K562 (cell line): ENCODE data around the gene SLC66A2.

Experiments used
- E2F6 ChIP-seq, 2 experiments: IDR thresholded peaks; 2 replicates each; pipeline ENCODE4 v1.6.1; 2011; ENCODE audit warnings: borderline replicate concordance in 1 of 2, control low read depth in 1 of 2, low read depth in 1 of 2, low read length in 1 of 2, mild to moderate bottlenecking in 1 of 2, mixed read lengths in 1 of 2, moderate library complexity in 1 of 2; ENCODE audit not compliant: insufficient read depth in 1 of 2, insufficient read length in 1 of 2, poor library complexity in 1 of 2, severe bottlenecking in 1 of 2; ENCODE audit errors: extremely low read depth in 1 of 2
- MTA3 ChIP-seq: fragments of 450-650 bp; formaldehyde crosslinking; IDR thresholded peaks from 2 replicates; pipeline ENCODE4 v1.6.1; 2017; ENCODE audit warnings: mild to moderate bottlenecking, borderline replicate concordance
- POLR2A ChIP-seq: fragments of 450-650 bp; conservative IDR thresholded peaks from 2 replicates; pipeline ENCODE4 v1.6.1; 2016
- PTBP1 ChIP-seq: fragments of 200-400 bp; formaldehyde crosslinking; IDR thresholded peaks from 2 replicates; pipeline ENCODE4 v1.6.1; 2017; ENCODE audit warnings: low read depth, low read length
- SIN3A ChIP-seq, 2 experiments: fragments of 150-350 bp in 1 of 2; IDR thresholded peaks; 2 replicates each; pipeline ENCODE4 v1.6.1; 2011 to 2016; ENCODE audit warnings: borderline replicate concordance in 2 of 2, low read depth in 2 of 2, low read length in 2 of 2, mild to moderate bottlenecking in 2 of 2, moderate library complexity in 2 of 2; ENCODE audit not compliant: control insufficient read depth in 1 of 2
- SIRT6 ChIP-seq: IDR thresholded peaks from one replicate; pipeline ENCODE4 v1.6.1; 2012; ENCODE audit warnings: low read depth, mild to moderate bottlenecking, control low read depth, inconsistent platforms, low read length, moderate library complexity
- SMC3 ChIP-seq: conservative IDR thresholded peaks from 2 replicates; pipeline ENCODE4 v1.6.1; 2011; ENCODE audit warnings: low read depth, low read length, improper control_type of control experiment; ENCODE audit not compliant: insufficient read depth
- TBL1XR1 ChIP-seq, 2 experiments: IDR thresholded peaks; 2 replicates each; pipeline ENCODE4 v1.6.1; 2012; ENCODE audit warnings: improper control_type of control experiment in 2 of 2, low read length in 2 of 2, mild to moderate bottlenecking in 1 of 2
- TBP ChIP-seq: optimal IDR thresholded peaks from 2 replicates; pipeline ENCODE3; 2011; ENCODE audit warnings: low read depth, low read length, improper control_type of control experiment
- TCF3 ChIP-seq: sonication (generic); formaldehyde crosslinking; IDR thresholded peaks from 2 replicates; pipeline ENCODE4 v1.4.0; 2020; ENCODE audit warnings: mild to moderate bottlenecking, missing genetic modification reagents
- TEAD4 ChIP-seq, 2 experiments: sonication (generic) in 1 of 2; formaldehyde crosslinking in 1 of 2; IDR thresholded peaks; 2 replicates each; pipeline versions ENCODE4 v1.6.1 to v1.8.0; 2012 to 2022; ENCODE audit warnings: borderline replicate concordance in 1 of 2, inconsistent platforms in 1 of 2, low read length in 1 of 2, mild to moderate bottlenecking in 1 of 2, missing genetic modification reagents in 1 of 2
- ZNF639 ChIP-seq, 2 experiments: fragments of 200-800 bp in 1 of 2; sonication (Bioruptor generic) in 1 of 2; sonication (generic) in 1 of 2; formaldehyde crosslinking in 1 of 2; IDR thresholded peaks in 1 of 2; conservative IDR thresholded peaks in 1 of 2; 2 replicates each; pipeline versions ENCODE4 v1.5.0 to v1.6.1; 2016 to 2020; ENCODE audit warnings: missing compliant biosample characterization in 1 of 2, missing genetic modification characterization in 1 of 2, missing genetic modification reagents in 1 of 2
- TF ChIP-seq, protein P1 (sequence below), 3 experiments: IDR thresholded peaks in 2 of 3; conservative IDR thresholded peaks in 1 of 3; 2 replicates each; pipeline ENCODE4 v1.5.1; 2011 to 2012; ENCODE audit warnings: low read length in 3 of 3, mild to moderate bottlenecking in 3 of 3, control low read depth in 2 of 3, improper control_type of control experiment in 1 of 3, inconsistent platforms in 1 of 3, low read depth in 1 of 3, mixed read lengths in 1 of 3, moderate library complexity in 1 of 3; ENCODE audit not compliant: insufficient read depth in 2 of 3

- TF ChIP-seq PTBP1 (no peak), TEAD4 (IDR thresholded peaks at IDR 0.05; ENCODE audit: low read length) (no peak), TEAD4 (CRISPR knock-in tag; IDR thresholded peaks at IDR 0.05; ENCODE audit: borderline replicate concordance) (no peak), SMC3 (no peak), MTA3 (no peak), SIRT6 (no peak), TCF3 (CRISPR knock-in tag) (no peak), SIN3A (IDR thresholded peaks at IDR 0.05; ENCODE audit: borderline replicate concordance in 2 of 2, control insufficient read depth in 1 of 2, low read depth in 2 of 2, low read length in 2 of 2) (no peak), POLR2A (no peak), TBL1XR1 (IDR thresholded peaks at IDR 0.05; ENCODE audit: low read length in 2 of 2) (no peak), E2F6 (IDR thresholded peaks at IDR 0.05; ENCODE audit: borderline replicate concordance in 1 of 2, extremely low read depth in 1 of 2, insufficient read depth in 1 of 2, insufficient read length in 1 of 2, low read depth in 1 of 2, low read length in 1 of 2, poor library complexity in 1 of 2, severe bottlenecking in 1 of 2) (no peak), ZNF639 (CRISPR knock-in tag; conservative IDR thresholded peaks at IDR 0.05 in 1 of 2, IDR thresholded peaks at IDR 0.05 in 1 of 2) (no peak), TBP (no peak)
- TF ChIP-seq, protein P1, sequence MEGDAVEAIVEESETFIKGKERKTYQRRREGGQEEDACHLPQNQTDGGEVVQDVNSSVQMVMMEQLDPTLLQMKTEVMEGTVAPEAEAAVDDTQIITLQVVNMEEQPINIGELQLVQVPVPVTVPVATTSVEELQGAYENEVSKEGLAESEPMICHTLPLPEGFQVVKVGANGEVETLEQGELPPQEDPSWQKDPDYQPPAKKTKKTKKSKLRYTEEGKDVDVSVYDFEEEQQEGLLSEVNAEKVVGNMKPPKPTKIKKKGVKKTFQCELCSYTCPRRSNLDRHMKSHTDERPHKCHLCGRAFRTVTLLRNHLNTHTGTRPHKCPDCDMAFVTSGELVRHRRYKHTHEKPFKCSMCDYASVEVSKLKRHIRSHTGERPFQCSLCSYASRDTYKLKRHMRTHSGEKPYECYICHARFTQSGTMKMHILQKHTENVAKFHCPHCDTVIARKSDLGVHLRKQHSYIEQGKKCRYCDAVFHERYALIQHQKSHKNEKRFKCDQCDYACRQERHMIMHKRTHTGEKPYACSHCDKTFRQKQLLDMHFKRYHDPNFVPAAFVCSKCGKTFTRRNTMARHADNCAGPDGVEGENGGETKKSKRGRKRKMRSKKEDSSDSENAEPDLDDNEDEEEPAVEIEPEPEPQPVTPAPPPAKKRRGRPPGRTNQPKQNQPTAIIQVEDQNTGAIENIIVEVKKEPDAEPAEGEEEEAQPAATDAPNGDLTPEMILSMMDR (IDR thresholded peaks at IDR 0.05 in 2 of 3, conservative IDR thresholded peaks at IDR 0.05 in 1 of 3; ENCODE audit: insufficient read depth in 2 of 3, low read depth in 1 of 3, low read length in 3 of 3), result no peak
These were observed 14.2 kb downstream of the SLC66A2 start for GRCh38 chr18:79937103-79937860.
